Gastrocnemius medialis (tissue), 4 donors: ENCODE data around the gene CARM1. TPM values are rescaled to one million over a fixed set of nuclear protein-coding genes. Genes with fewer than 3 reads are reported as not detected.
A peak's percentile ranks its signal among the peaks of the same experiment; 100 is the strongest.
"Not testable (repeated sequence)": the region's sequence is repeated elsewhere in the genome, so short reads cannot be mapped to it uniquely, and the experiment has no call there.

Experiments used
- ATAC-seq, 2 donors: fragments of 150-250 bp; one replicate each; pipeline ENCODE4 v1.9.1; 2016
- DNase-seq, 2 donors: peaks; one replicate each; pipeline ENCODE4 v3.0.0-alpha.2; 2019
- H3K27ac ChIP-seq, 4 donors: fragments of 200-600 bp; sonication (generic); 1 replicate in 1 of 4; 2 replicates in 3 of 4; pipeline ENCODE4 v1.5.1; 2016 to 2018; ENCODE audit warnings: mild to moderate bottlenecking in 2 of 4, moderate library complexity in 1 of 4
- H3K27me3 ChIP-seq, 3 donors: fragments of 200-600 bp; sonication (generic) in 2 of 3; 1 replicate in 1 of 3; 2 replicates in 2 of 3; pipeline versions ENCODE4 v1.5.1 to v1.6.0; 2016 to 2019; ENCODE audit warnings: mild to moderate bottlenecking in 1 of 3, moderate library complexity in 1 of 3
- H3K36me3 ChIP-seq, 2 donors: fragments of 200-600 bp; sonication (generic) in 1 of 2; one replicate each; pipeline ENCODE4 v1.5.1; 2017 to 2018
- H3K4me1 ChIP-seq, 2 donors: fragments of 200-600 bp; sonication (generic) in 1 of 2; one replicate each; pipeline ENCODE4 v1.5.1; 2016 to 2017; ENCODE audit warnings: mild to moderate bottlenecking in 2 of 2
- H3K4me3 ChIP-seq, 4 donors: fragments of 200-600 bp; sonication (generic) in 3 of 4; 1 replicate in 1 of 4; 2 replicates in 3 of 4; pipeline ENCODE4 v1.5.1; 2016 to 2019; ENCODE audit warnings: mild to moderate bottlenecking in 2 of 4
- H3K9me3 ChIP-seq, 3 donors: fragments of 200-600 bp; sonication (generic) in 2 of 3; 1 replicate in 1 of 3; 2 replicates in 2 of 3; pipeline ENCODE4 v1.5.1; 2016 to 2019
- CTCF ChIP-seq, 5 experiments: fragments of 450-650 bp in 3 of 5; fragments of 200-600 bp in 2 of 5; sonication (generic) in 2 of 5; IDR thresholded peaks in 4 of 5; conservative IDR thresholded peaks in 1 of 5; 1 replicate in 4 of 5; 2 replicates in 1 of 5; pipeline ENCODE4 v1.5.1; 2016 to 2019; ENCODE audit warnings: antibody characterized with exemption in 5 of 5, mild to moderate bottlenecking in 3 of 5, moderate library complexity in 3 of 5
- POLR2A ChIP-seq, 2 donors: fragments of 450-650 bp; IDR thresholded peaks; one replicate each; pipeline ENCODE4 v1.6.1; 2017; ENCODE audit warnings: antibody characterized with exemption in 2 of 2, mild to moderate bottlenecking in 2 of 2, moderate library complexity in 2 of 2
- in situ Hi-C, 4 donors: fragments of 200-750 bp; cut with MboI; loops; one replicate each; pipeline versions ENCODE4 v1.15.0 to v1.8.0; 2017; ENCODE audit warnings: low sequenced_read_pairs in 4 of 4
- intact Hi-C: fragments of 100-400 bp; cut with DNase I; formaldehyde crosslinking; loops from one replicate; pipeline ENCODE4 v1.15.1; 2023; ENCODE audit warnings: low total_unique reads
- total RNA-seq, 4 donors: library from RNA; depleted of rRNA; stranded (reverse); fragments of >200 nt; gene quantifications; one replicate each; pipeline versions ENCODE4 v1.1.0 to v1.2.3, GENCODE V29; 2016

Gene CARM1
- total RNA-seq, 4 donors from 2014 or later: 31.2 to 58.5 (median 53.0) TPM

- TF ChIP-seq POLR2A (IDR thresholded peaks at IDR 0.05) (no peak), CTCF (IDR thresholded peaks at IDR 0.05 in 4 of 5, conservative IDR thresholded peaks at IDR 0.05 in 1 of 5) (no peak)
- Histone ChIP-seq H3K4me3 (no peak overlapping the region), H3K36me3 (no peaks in the 10 kb centered on the region), H3K27ac (no peak overlapping the region), H3K9me3 (no peaks in the 10 kb centered on the region), H3K27me3 (no peaks in the 10 kb centered on the region), H3K4me1 (no peaks in the 10 kb centered on the region)
- in situ Hi-C loops: no loop called here
- DNase-seq: no peak
- no peak for ATAC-seq
- intact Hi-C loops: no loop called here
Measured at GRCh38 chr19:10852098-10852800, 19.1 kb upstream of the CARM1 start.

GRCh38 chr19:10852941-10853340 is 18.4 kb upstream of the CARM1 start:
- intact Hi-C loops (no loop called here), in situ Hi-C loops (no loop called here)
- no peaks in the 10 kb centered on the region for H3K27me3 ChIP-seq
- TF ChIP-seq POLR2A (IDR thresholded peaks at IDR 0.05) (no peak), CTCF (IDR thresholded peaks at IDR 0.05 in 4 of 5, conservative IDR thresholded peaks at IDR 0.05 in 1 of 5) (no peak)
- no peak for DNase-seq
- no peaks in the 10 kb centered on the region for H3K9me3 ChIP-seq
- no peak for ATAC-seq
- H3K27ac ChIP-seq: no peak overlapping the region
- H3K4me3 ChIP-seq: no peak overlapping the region
- no peaks in the 10 kb centered on the region for H3K4me1 ChIP-seq
- no peaks in the 10 kb centered on the region for H3K36me3 ChIP-seq

DNA sequence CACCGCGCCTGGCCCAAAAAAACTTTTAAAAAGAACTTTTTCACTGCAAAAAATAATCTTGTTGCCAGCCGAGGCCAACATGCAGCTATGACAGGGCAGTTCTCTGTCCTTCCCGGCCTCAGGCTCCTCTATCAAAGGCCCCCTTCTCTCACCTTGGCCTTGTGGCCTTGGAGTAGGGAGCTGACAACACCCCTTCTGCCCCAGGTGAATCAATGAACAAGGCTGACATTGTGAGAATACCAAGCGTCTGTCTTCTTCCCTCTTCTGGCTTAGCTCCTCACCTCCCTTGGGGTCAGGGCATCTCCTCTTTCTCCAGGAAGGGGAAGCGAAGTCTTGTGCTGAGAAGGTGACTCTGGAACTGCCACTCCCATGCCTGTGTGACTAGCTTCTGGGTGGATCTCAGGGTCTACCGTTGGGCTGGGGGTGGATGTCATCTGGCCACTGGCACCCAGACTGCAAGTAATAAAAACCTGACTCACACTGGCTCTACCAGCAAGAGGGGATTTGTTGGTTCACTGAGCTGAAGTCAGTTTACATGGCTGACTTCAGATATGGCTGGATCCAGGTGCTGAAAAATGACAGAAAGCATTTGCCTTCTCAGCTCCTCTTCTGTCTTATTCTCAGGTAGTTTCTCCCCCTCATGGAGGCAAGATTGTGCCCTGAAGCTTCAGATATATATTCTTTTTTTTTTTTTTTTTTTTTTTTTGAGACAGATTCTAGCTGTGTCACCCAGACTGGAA is 16.8 kb upstream of the CARM1 start:
- ATAC-seq (no peak), DNase-seq (no peak)
- intact Hi-C loops: no loop called here
- H3K4me3 ChIP-seq: no peak overlapping the region
- H3K27me3 ChIP-seq: no peaks in the 10 kb centered on the region
- no peaks in the 10 kb centered on the region for H3K9me3 ChIP-seq
- no peak for TF ChIP-seq POLR2A (IDR thresholded peaks at IDR 0.05)
- TF ChIP-seq CTCF (IDR thresholded peaks at IDR 0.05 in 4 of 5, conservative IDR thresholded peaks at IDR 0.05 in 1 of 5): no peak
- H3K4me1 ChIP-seq: no peaks in the 10 kb centered on the region
- in situ Hi-C loops: no loop called here
- H3K27ac ChIP-seq: no peak overlapping the region
- no peaks in the 10 kb centered on the region for H3K36me3 ChIP-seq

DNA sequence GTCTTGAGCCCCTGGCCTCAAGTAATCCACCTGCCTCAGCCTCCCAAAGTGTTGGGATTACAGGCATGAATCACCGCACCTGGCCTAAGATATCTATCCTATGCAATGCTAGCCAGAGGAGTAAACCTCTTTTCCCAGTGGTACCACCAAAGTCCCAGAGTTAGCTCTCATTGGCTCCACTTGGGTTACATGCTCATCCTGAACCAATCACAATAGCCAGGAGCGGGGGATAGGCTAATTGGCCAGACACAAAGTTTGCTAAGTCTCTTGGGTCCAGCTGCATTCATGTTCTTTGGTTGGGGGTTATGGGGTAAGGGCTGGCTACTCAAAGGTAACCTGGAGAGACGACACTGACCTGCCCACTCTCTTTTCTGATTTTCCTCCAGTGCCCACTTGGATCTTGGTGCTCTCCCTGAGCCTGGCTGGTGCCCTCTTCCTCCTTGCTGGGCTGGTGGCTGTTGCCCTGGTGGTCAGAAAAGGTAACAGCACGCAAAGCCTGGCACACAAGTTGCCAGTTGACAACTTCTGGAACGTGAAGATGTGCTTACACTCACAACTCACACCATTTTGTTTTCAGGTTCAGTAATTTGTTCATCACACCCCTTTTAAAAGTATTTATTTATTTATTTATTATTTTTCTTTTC is 15.4 kb upstream of the CARM1 start:
- in situ Hi-C loops (no loop called here), intact Hi-C loops (no loop called here)
- Histone ChIP-seq H3K27ac (no peak overlapping the region), H3K27me3 (no peaks in the 10 kb centered on the region), H3K9me3 (no peaks in the 10 kb centered on the region), H3K36me3 (no peaks in the 10 kb centered on the region), H3K4me1 (no peaks in the 10 kb centered on the region), H3K4me3 (no peak overlapping the region)
- ATAC-seq: no peak
- no peak for DNase-seq
- no peak for TF ChIP-seq POLR2A (IDR thresholded peaks at IDR 0.05)
- TF ChIP-seq CTCF (IDR thresholded peaks at IDR 0.05 in 4 of 5, conservative IDR thresholded peaks at IDR 0.05 in 1 of 5): peak in 1 of 5 experiments; percentile 36

DNA sequence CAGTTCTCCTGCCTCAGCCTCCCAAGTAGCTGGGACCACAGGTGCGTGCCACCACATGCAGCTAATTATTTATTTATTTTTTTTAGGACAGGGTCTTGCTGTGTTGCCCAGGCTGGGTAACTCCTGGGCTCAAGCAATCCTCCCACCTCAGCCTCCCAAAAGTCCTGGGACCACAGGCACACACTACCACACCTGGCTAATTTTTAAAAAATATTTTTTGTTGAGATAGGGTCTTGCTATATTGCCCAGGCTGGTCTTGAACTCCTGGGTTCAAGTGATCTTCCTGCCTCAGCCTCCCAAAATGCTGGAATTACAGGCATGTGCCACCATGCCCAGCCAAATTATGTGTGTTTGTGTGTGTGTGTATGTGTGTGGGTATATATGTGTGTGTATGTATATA is 14.5 kb upstream of the CARM1 start:
- H3K9me3 ChIP-seq, ATAC-seq, H3K4me3 ChIP-seq, in situ Hi-C loops, H3K27ac ChIP-seq, H3K4me1 ChIP-seq, H3K27me3 ChIP-seq, H3K36me3 ChIP-seq, intact Hi-C loops, DNase-seq: not testable (repeated sequence)
